Astrocyte (in vitro differentiated cells and primary cell): ENCODE measurements around the gene FADS2.

ENCODE experiments used
- EZH2 ChIP-seq: IDR thresholded peaks from 2 replicates; pipeline ENCODE4 v1.6.1; 2012; ENCODE audit warnings: mild to moderate bottlenecking, low read length, inconsistent platforms; ENCODE audit not compliant: insufficient read depth
- TF ChIP-seq, protein P1 (sequence below): IDR thresholded peaks from 2 replicates; pipeline ENCODE4 v1.5.1; 2011; ENCODE audit warnings: low read depth, mild to moderate bottlenecking, inconsistent platforms, low read length, moderate library complexity; ENCODE audit not compliant: insufficient read depth

DNA sequence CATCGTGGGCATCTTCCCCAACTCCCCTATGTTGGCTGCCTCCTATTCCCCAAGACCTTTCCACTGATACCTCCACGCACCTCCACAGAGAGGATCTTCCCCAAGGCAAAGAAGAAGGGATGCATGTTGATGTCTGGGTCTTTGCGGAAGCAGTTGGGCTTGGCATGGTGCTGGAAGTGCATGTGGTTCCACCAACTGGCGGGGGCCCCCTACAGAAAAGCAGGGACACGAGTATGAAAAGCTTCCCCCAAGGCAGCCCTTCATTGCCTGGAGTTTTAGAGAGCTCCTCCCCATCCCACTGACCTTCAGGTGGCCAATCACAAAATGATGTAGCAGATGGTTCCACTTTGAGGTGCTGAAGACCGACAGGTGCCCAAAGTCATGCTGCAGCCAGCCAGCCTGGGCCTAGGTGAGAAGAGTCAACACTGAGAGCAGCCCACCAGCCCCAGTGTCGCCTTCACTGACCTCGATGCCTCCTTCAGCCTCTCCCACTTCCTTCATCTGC, 17.4 kb upstream of the FADS2 start:
- TF ChIP-seq, protein P1, sequence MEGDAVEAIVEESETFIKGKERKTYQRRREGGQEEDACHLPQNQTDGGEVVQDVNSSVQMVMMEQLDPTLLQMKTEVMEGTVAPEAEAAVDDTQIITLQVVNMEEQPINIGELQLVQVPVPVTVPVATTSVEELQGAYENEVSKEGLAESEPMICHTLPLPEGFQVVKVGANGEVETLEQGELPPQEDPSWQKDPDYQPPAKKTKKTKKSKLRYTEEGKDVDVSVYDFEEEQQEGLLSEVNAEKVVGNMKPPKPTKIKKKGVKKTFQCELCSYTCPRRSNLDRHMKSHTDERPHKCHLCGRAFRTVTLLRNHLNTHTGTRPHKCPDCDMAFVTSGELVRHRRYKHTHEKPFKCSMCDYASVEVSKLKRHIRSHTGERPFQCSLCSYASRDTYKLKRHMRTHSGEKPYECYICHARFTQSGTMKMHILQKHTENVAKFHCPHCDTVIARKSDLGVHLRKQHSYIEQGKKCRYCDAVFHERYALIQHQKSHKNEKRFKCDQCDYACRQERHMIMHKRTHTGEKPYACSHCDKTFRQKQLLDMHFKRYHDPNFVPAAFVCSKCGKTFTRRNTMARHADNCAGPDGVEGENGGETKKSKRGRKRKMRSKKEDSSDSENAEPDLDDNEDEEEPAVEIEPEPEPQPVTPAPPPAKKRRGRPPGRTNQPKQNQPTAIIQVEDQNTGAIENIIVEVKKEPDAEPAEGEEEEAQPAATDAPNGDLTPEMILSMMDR, result no peak
- TF ChIP-seq EZH2, result no peak
